AG04449 (cell line): ENCODE measurements around the gene HCN2.
"Not testable (repeated sequence)": the region's sequence is repeated elsewhere in the genome, so short reads cannot be mapped to it uniquely, and the experiment has no call there.

Experiments
- CTCF ChIA-PET: fragments of 350-600 bp; formaldehyde crosslinking; extraction: SDS; loops from one replicate; lab custom pipeline; 2021; ENCODE audit warnings: antibody characterized with exemption; lab: Yijun Ruan, JAX
- POLR2A ChIA-PET: fragments of 400-600, 350-600 bp; formaldehyde crosslinking; extraction: SDS; loops from one replicate; lab custom pipeline; 2020; ENCODE audit warnings: antibody characterized with exemption, inconsistent platforms; lab: Yijun Ruan, JAX
- DNase-seq: peaks from one replicate; pipeline ENCODE4 v3.0.0-alpha.2; 2010; ENCODE audit warnings: low read depth, low spot score
- H3K4me3 ChIP-seq: 2 replicates; pipeline ENCODE4 v1.5.1; 2011; ENCODE audit warnings: low read depth, mild to moderate bottlenecking, control low read depth, low read length
- CTCF ChIP-seq: IDR thresholded peaks from one replicate; pipeline ENCODE4 v1.5.1; 2011; ENCODE audit warnings: mild to moderate bottlenecking, moderate library complexity, low read length, control low read depth, inconsistent platforms; ENCODE audit not compliant: insufficient read depth; ENCODE audit errors: missing control alignments

Gene HCN2

DNA sequence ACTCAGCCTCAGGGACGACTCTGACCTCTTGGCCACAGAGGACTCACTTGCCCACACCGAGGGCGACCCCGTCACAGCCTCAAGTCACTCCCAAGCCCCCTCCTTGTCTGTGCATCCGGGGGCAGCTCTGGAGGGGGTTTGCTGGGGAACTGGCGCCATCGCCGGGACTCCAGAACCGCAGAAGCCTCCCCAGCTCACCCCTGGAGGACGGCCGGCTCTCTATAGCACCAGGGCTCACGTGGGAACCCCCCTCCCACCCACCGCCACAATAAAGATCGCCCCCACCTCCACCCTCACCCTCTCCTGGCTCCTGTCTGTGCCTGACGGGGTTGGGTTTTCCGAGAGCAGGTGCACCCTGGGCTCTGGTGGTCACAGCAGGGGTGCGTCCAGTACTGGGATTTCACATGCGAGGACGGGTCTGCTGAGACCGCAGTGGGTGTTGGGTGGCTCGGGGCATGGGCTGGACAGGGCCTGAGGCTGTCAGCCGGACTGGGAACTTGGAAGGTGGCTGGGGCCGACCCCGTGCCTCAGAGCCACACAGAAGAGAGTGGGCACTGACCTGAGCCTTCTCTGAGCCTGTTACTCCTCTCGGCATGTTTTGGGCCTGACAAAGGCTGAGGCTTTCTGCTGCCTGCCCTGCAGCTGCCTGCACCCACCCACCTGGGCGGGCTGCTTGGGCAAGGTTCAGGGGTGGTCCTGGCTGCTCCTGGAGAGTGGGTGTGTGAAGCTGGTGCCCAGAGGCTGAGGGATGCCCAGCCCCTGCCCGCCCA, 6.3 kb upstream of the HCN2 start:
- ChIA-PET POLR2A (interaction anchor here (1.5 kb wide), 1 partner anchor 11 kb away, joined by 4 read pairs; no protein-coding TSS in a partner anchor), CTCF (interaction anchor here (0.9 to 5.0 kb wide), 7 partner anchors 7 to 154 kb away, joined by 3 to 66 read pairs (median 7); no protein-coding TSS in a partner anchor)
- H3K4me3 ChIP-seq = no peak overlapping the region
- no peak for DNase-seq
- no peak for TF ChIP-seq CTCF

GRCh38 chr19:583968-584239, 5.8 kb upstream of the HCN2 start:
- ChIA-PET POLR2A (interaction anchor here (1.5 kb wide), 1 partner anchor 11 kb away, joined by 4 read pairs; no protein-coding TSS in a partner anchor), CTCF (interaction anchor here (0.6 to 5.0 kb wide), 17 partner anchors 8 to 153 kb away, joined by 3 to 66 read pairs (median 4); partner anchors contain the start of gene POLRMT)
- DNase-seq = no peak
- no peak for TF ChIP-seq CTCF
- no peak overlapping the region for H3K4me3 ChIP-seq

DNA sequence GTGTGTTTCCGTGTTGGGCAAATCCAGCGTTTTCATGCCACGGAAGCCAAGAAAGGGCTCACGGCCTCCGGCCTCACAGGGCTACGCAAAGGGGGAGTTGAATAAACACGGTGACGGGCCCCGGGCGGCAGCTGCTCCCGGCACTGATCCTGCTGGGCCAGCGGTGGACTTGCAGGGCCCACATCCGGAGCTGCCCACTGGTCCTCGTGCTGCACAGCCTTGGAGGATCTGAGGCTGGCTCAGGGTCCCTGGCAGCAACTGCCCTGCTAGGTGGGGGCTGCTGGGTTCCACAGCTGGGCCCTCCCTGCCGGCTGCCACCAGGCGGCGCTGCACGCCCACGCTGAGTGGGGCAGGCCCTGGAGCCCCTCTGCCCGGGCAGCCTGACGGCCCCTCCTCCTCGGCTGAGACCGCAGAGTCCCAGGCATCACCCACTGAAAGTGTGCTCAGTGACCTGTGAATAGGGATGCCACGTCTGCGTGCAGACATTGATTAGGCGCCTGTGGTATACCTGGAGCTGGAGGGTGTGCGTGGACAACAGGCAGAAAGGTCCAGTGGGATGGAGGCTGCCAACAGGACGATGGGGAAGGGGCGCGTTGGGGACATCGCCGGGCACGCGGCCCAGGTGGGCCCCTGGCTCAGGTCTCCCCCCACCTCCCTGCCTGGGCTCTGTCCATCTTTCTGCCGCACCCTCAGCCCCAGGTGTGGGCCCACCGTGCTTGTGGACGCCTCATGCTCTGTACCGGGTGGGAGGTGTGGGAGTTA, 5.3 kb upstream of the HCN2 start:
- no peak overlapping the region for H3K4me3 ChIP-seq
- peak; percentile 98 for TF ChIP-seq CTCF
- DNase-seq = no peak
- POLR2A ChIA-PET = interaction anchor here (1.5 kb wide), 1 partner anchor 12 kb away, joined by 4 read pairs; no protein-coding TSS in a partner anchor
- CTCF ChIA-PET = interaction anchor here (0.6 to 5.0 kb wide), 20 partner anchors 8 to 153 kb away, joined by 3 to 66 read pairs (median 3); partner anchors contain the start of gene POLRMT

- DNase-seq, POLR2A ChIA-PET, H3K4me3 ChIP-seq: not testable (repeated sequence)
- CTCF ChIA-PET = interaction anchor here (0.6 to 5.0 kb wide), 17 partner anchors 9 to 152 kb away, joined by 3 to 66 read pairs (median 4); partner anchors contain the start of genes POLRMT and TPGS1
Measured at GRCh38 chr19:585146-585545, 4.5 kb upstream of the HCN2 start.

GRCh38 chr19:585551-586110, 4.0 kb upstream of the HCN2 start:
- ChIA-PET CTCF (interaction anchor here (0.9 to 5.0 kb wide), 11 partner anchors 9 to 151 kb away, joined by 3 to 66 read pairs (median 8); partner anchors contain the start of gene TPGS1), POLR2A (interaction anchor here (0.6 kb wide), 1 partner anchor 26 kb away, joined by 3 read pairs; no protein-coding TSS in a partner anchor)
- no peak overlapping the region for H3K4me3 ChIP-seq

More at GRCh38 chr19:585551-586110, 4.0 kb upstream of the HCN2 start:
- no peak for DNase-seq
- no peak for TF ChIP-seq CTCF
